HuH-7 (cell line): ENCODE measurements around the gene TGFB2.

ENCODE experiments used
- DNase-seq: peaks from one replicate; pipeline ENCODE4 v3.0.0; 2011; ENCODE audit warnings: low spot score

TGFB2 gene

GRCh38 chr1:218361298-218362065 is 16.3 kb downstream of the TGFB2 start:
- no peak for DNase-seq

- no peak for DNase-seq
Observed at GRCh38 chr1:218362418-218363076, 17.4 kb downstream of the TGFB2 start.

- DNase-seq: no peak
Observed at GRCh38 chr1:218363141-218363540, 18.0 kb downstream of the TGFB2 start.

- no peak for DNase-seq
Observed at GRCh38 chr1:218364028-218364710, 19.0 kb downstream of the TGFB2 start.

GRCh38 chr1:218365226-218365999 is 20.3 kb downstream of the TGFB2 start:
- no peak for DNase-seq

- no peak for DNase-seq
Observed at GRCh38 chr1:218366322-218367052, 21.4 kb downstream of the TGFB2 start.

- DNase-seq: peak; percentile 43
Observed at GRCh38 chr1:218367118-218367517, 22.0 kb downstream of the TGFB2 start.

GRCh38 chr1:218368686-218369085 is 23.6 kb downstream of the TGFB2 start:
- no peak for DNase-seq

- no peak for DNase-seq
Observed at GRCh38 chr1:218369688-218370511, 24.8 kb downstream of the TGFB2 start.

- no peak for DNase-seq
Observed at GRCh38 chr1:218371927-218372672, 27.0 kb downstream of the TGFB2 start.

GRCh38 chr1:218374401-218375353 is 29.5 kb downstream of the TGFB2 start:
- DNase-seq: no peak

GRCh38 chr1:218376722-218377121 is 31.6 kb downstream of the TGFB2 start:
- no peak for DNase-seq

GRCh38 chr1:218377143-218377660 is 32.1 kb downstream of the TGFB2 start:
- DNase-seq: no peak

GRCh38 chr1:218380125-218380977 is 35.2 kb downstream of the TGFB2 start:
- no peak for DNase-seq

GRCh38 chr1:218382261-218382660 is 37.1 kb downstream of the TGFB2 start:
- DNase-seq: no peak

GRCh38 chr1:218383051-218383450 is 37.9 kb downstream of the TGFB2 start:
- no peak for DNase-seq

GRCh38 chr1:218383681-218384080 is 38.5 kb downstream of the TGFB2 start:
- no peak for DNase-seq

- no peak for DNase-seq
Observed at GRCh38 chr1:218384581-218384993, 39.5 kb downstream of the TGFB2 start.
